GM12878 (cell line): ENCODE measurements around the gene MAPK8IP1.

Experiments used
- CREB1 ChIP-seq: IDR thresholded peaks from 2 replicates; pipeline ENCODE4 v1.6.1; 2012; ENCODE audit warnings: low read depth, mild to moderate bottlenecking, inconsistent platforms
- NFIC ChIP-seq: IDR thresholded peaks from 2 replicates; pipeline ENCODE4 v1.6.1; 2012; ENCODE audit warnings: low read depth, mild to moderate bottlenecking, inconsistent platforms, low read length, moderate library complexity
- TF ChIP-seq, protein P1 (sequence below), 3 experiments: IDR thresholded peaks in 2 of 3; conservative IDR thresholded peaks in 1 of 3; 2 replicates each; pipeline ENCODE4 v1.5.1; 2011; ENCODE audit warnings: low read depth in 3 of 3, low read length in 3 of 3, mild to moderate bottlenecking in 3 of 3, control low read depth in 2 of 3, moderate library complexity in 2 of 3, inconsistent platforms in 1 of 3, mixed read lengths in 1 of 3; ENCODE audit not compliant: control insufficient read depth in 2 of 3, insufficient read depth in 1 of 3; ENCODE audit errors: extremely low read depth in 1 of 3
- TF ChIP-seq, protein P2 (sequence below): fragments of 450-650 bp; conservative IDR thresholded peaks from 2 replicates; pipeline ENCODE4 v1.6.1; 2017; ENCODE audit warnings: mild to moderate bottlenecking, moderate library complexity
- TF ChIP-seq, protein P3 (sequence below): fragments of 450-650 bp; IDR thresholded peaks from 2 replicates; pipeline ENCODE4 v1.6.1; 2017; ENCODE audit warnings: antibody characterized with exemption, mild to moderate bottlenecking, moderate library complexity
- TF ChIP-seq, protein P4 (sequence below): IDR thresholded peaks from 2 replicates; pipeline ENCODE4 v1.6.1; 2012; ENCODE audit warnings: low read depth, low read length, improper control_type of control experiment

DNA sequence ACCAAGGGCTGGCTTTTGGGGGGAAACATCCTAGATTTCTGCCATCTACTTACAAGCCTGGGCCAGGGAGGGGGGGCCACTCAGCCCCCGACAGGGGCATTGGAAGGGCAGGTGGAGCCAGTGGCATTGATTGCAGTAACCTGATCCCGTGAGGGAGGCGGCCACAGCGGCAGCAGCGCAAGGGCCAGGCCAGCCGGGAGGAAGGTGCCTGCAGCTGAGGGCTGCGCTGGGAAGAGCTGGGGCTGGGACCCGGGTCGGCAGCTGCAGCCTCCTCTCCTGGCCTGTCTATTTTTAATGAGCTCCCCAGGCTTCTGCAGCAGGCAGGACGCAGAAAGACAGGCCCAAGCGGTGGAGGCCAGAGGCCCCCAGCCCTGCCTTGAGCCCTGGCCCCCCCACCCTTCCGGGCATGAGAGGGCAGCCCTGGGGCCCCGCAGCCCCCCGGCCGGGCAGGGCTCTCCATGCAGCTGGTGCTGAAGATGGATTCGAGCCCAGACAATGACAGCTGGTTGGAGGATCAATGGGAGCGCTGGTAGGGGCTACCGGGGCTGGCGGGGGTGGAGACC lies 11.1 kb downstream of the MAPK8IP1 start:
- TF ChIP-seq, protein P1, sequence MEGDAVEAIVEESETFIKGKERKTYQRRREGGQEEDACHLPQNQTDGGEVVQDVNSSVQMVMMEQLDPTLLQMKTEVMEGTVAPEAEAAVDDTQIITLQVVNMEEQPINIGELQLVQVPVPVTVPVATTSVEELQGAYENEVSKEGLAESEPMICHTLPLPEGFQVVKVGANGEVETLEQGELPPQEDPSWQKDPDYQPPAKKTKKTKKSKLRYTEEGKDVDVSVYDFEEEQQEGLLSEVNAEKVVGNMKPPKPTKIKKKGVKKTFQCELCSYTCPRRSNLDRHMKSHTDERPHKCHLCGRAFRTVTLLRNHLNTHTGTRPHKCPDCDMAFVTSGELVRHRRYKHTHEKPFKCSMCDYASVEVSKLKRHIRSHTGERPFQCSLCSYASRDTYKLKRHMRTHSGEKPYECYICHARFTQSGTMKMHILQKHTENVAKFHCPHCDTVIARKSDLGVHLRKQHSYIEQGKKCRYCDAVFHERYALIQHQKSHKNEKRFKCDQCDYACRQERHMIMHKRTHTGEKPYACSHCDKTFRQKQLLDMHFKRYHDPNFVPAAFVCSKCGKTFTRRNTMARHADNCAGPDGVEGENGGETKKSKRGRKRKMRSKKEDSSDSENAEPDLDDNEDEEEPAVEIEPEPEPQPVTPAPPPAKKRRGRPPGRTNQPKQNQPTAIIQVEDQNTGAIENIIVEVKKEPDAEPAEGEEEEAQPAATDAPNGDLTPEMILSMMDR (IDR thresholded peaks at IDR 0.05 in 2 of 3, conservative IDR thresholded peaks at IDR 0.05 in 1 of 3; ENCODE audit: control insufficient read depth in 2 of 3, extremely low read depth in 1 of 3, insufficient read depth in 1 of 3, low read depth in 3 of 3, low read length in 3 of 3), result no peak
- TF ChIP-seq NFIC (no peak), CREB1 (no peak)
- TF ChIP-seq, protein P2, sequence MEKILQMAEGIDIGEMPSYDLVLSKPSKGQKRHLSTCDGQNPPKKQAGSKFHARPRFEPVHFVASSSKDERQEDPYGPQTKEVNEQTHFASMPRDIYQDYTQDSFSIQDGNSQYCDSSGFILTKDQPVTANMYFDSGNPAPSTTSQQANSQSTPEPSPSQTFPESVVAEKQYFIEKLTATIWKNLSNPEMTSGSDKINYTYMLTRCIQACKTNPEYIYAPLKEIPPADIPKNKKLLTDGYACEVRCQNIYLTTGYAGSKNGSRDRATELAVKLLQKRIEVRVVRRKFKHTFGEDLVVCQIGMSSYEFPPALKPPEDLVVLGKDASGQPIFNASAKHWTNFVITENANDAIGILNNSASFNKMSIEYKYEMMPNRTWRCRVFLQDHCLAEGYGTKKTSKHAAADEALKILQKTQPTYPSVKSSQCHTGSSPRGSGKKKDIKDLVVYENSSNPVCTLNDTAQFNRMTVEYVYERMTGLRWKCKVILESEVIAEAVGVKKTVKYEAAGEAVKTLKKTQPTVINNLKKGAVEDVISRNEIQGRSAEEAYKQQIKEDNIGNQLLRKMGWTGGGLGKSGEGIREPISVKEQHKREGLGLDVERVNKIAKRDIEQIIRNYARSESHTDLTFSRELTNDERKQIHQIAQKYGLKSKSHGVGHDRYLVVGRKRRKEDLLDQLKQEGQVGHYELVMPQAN, result no peak
- TF ChIP-seq, protein P3, sequence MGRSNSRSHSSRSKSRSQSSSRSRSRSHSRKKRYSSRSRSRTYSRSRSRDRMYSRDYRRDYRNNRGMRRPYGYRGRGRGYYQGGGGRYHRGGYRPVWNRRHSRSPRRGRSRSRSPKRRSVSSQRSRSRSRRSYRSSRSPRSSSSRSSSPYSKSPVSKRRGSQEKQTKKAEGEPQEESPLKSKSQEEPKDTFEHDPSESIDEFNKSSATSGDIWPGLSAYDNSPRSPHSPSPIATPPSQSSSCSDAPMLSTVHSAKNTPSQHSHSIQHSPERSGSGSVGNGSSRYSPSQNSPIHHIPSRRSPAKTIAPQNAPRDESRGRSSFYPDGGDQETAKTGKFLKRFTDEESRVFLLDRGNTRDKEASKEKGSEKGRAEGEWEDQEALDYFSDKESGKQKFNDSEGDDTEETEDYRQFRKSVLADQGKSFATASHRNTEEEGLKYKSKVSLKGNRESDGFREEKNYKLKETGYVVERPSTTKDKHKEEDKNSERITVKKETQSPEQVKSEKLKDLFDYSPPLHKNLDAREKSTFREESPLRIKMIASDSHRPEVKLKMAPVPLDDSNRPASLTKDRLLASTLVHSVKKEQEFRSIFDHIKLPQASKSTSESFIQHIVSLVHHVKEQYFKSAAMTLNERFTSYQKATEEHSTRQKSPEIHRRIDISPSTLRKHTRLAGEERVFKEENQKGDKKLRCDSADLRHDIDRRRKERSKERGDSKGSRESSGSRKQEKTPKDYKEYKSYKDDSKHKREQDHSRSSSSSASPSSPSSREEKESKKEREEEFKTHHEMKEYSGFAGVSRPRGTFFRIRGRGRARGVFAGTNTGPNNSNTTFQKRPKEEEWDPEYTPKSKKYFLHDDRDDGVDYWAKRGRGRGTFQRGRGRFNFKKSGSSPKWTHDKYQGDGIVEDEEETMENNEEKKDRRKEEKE, result no peak
- TF ChIP-seq, protein P4, sequence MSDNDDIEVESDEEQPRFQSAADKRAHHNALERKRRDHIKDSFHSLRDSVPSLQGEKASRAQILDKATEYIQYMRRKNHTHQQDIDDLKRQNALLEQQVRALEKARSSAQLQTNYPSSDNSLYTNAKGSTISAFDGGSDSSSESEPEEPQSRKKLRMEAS, result no peak
